HEK293T (cell line): ENCODE results near the gene TRPM2.

Experiments
- CTCF ChIA-PET: fragments of 350-600 bp; formaldehyde crosslinking; extraction: SDS; loops from one replicate; lab custom pipeline; 2021; ENCODE audit warnings: antibody characterized with exemption, inconsistent platforms; lab: Yijun Ruan, JAX
- POLR2A ChIA-PET: fragments of 350-600 bp; formaldehyde crosslinking; extraction: SDS; loops from one replicate; lab custom pipeline; 2020; ENCODE audit warnings: antibody characterized with exemption, inconsistent platforms; lab: Yijun Ruan, JAX
- DNase-seq: peaks from one replicate; pipeline ENCODE4 v3.0.0; 2012; ENCODE audit warnings: mixed read lengths; ENCODE audit errors: extremely low spot score
- ARNT ChIP-seq: fragments of 450-650 bp; IDR thresholded peaks from 2 replicates; pipeline ENCODE4 v1.6.1; 2017; ENCODE audit warnings: mild to moderate bottlenecking
- BHLHE40 ChIP-seq: fragments of 450-650 bp; IDR thresholded peaks from 2 replicates; pipeline ENCODE4 v1.6.1; 2016; ENCODE audit warnings: mild to moderate bottlenecking, moderate library complexity, borderline replicate concordance
- CTBP1 ChIP-seq: fragments of 450-650 bp; IDR thresholded peaks from 2 replicates; pipeline ENCODE4 v1.6.1; 2016; ENCODE audit warnings: borderline replicate concordance
- ELF4 ChIP-seq: fragments of 450-650 bp; IDR thresholded peaks from 2 replicates; pipeline ENCODE4 v1.6.1; 2017; ENCODE audit warnings: antibody characterized with exemption
- FOXA1 ChIP-seq: fragments of 450-650 bp; IDR thresholded peaks from 2 replicates; pipeline ENCODE4 v1.6.1; 2016; ENCODE audit warnings: mild to moderate bottlenecking
- FOXK2 ChIP-seq: fragments of 450-650 bp; IDR thresholded peaks from 2 replicates; pipeline ENCODE4 v1.6.1; 2016; ENCODE audit warnings: mild to moderate bottlenecking
- FOXM1 ChIP-seq: fragments of 450-650 bp; IDR thresholded peaks from 2 replicates; pipeline ENCODE4 v1.6.1; 2017; ENCODE audit warnings: mild to moderate bottlenecking, borderline replicate concordance
- HDGF ChIP-seq: fragments of 450-650 bp; IDR thresholded peaks from 2 replicates; pipeline ENCODE4 v1.6.1; 2017; ENCODE audit warnings: antibody characterized with exemption, borderline replicate concordance
- L3MBTL2 ChIP-seq: fragments of 450-650 bp; conservative IDR thresholded peaks from 2 replicates; pipeline ENCODE4 v1.6.1; 2016; ENCODE audit warnings: mild to moderate bottlenecking
- LEF1 ChIP-seq: fragments of 450-650 bp; IDR thresholded peaks from 2 replicates; pipeline ENCODE4 v1.6.1; 2017; ENCODE audit warnings: mild to moderate bottlenecking, borderline replicate concordance
- NFRKB ChIP-seq: fragments of 450-650 bp; IDR thresholded peaks from 2 replicates; pipeline ENCODE4 v1.6.1; 2016; ENCODE audit warnings: mild to moderate bottlenecking, moderate library complexity
- PKNOX1 ChIP-seq: fragments of 450-650 bp; IDR thresholded peaks from 2 replicates; pipeline ENCODE4 v1.6.1; 2016
- SP1 ChIP-seq: fragments of 450-650 bp; IDR thresholded peaks from 2 replicates; pipeline ENCODE4 v1.6.1; 2017
- SUZ12 ChIP-seq: fragments of 450-650 bp; IDR thresholded peaks from 2 replicates; pipeline ENCODE4 v1.6.1; 2016; ENCODE audit warnings: mild to moderate bottlenecking
- TARDBP ChIP-seq: fragments of 450-650 bp; IDR thresholded peaks from 2 replicates; pipeline ENCODE4 v1.6.1; 2016
- ZNF384 ChIP-seq: fragments of 450-650 bp; IDR thresholded peaks from 2 replicates; pipeline ENCODE4 v1.6.1; 2016

TRPM2 gene

GRCh38 chr21:44354775-44355771 is 1.7 kb downstream of the TRPM2 start:
- no peak for DNase-seq
- ChIA-PET POLR2A (no interaction called here), CTCF (no interaction called here)
- TF ChIP-seq ARNT (no peak), ZNF384 (no peak), FOXA1 (no peak), PKNOX1 (no peak), SP1 (no peak), FOXK2 (no peak), SUZ12 (no peak), NFRKB (no peak), FOXM1 (no peak), ELF4 (no peak), LEF1 (no peak)

GRCh38 chr21:44356160-44356559 is 2.7 kb downstream of the TRPM2 start:
- DNase-seq = no peak
- POLR2A ChIA-PET = no interaction called here
- TF ChIP-seq BHLHE40 (no peak), ELF4 (no peak), SP1 (no peak), ZNF384 (no peak), NFRKB (no peak)
- CTCF ChIA-PET = no interaction called here

GRCh38 chr21:44356636-44357035 is 3.2 kb downstream of the TRPM2 start:
- ChIA-PET POLR2A (no interaction called here), CTCF (no interaction called here)
- no peak for DNase-seq
- TF ChIP-seq LEF1 (no peak), PKNOX1 (no peak), BHLHE40 (no peak), FOXA1 (no peak), HDGF (no peak), NFRKB (no peak), FOXM1 (no peak)

- ChIA-PET POLR2A (no interaction called here), CTCF (no interaction called here)
- DNase-seq = no peak
- TF ChIP-seq FOXM1 (no peak), BHLHE40 (no peak), PKNOX1 (no peak), HDGF (no peak), NFRKB (no peak), ELF4 (no peak), CTBP1 (no peak), SUZ12 (no peak), FOXK2 (no peak), FOXA1 (no peak), SP1 (no peak)
Measured at GRCh38 chr21:44357064-44357837, 3.8 kb downstream of the TRPM2 start.

GRCh38 chr21:44359396-44359795 is 6.0 kb downstream of the TRPM2 start:
- CTCF ChIA-PET = no interaction called here
- DNase-seq = no peak
- POLR2A ChIA-PET = no interaction called here

More at GRCh38 chr21:44359396-44359795, 6.0 kb downstream of the TRPM2 start:
- TF ChIP-seq FOXM1 (no peak), LEF1 (no peak), ELF4 (no peak), NFRKB (no peak), BHLHE40 (no peak), CTBP1 (no peak), FOXK2 (no peak), SP1 (no peak), PKNOX1 (no peak), ZNF384 (no peak), L3MBTL2 (no peak), SUZ12 (no peak), TARDBP (no peak), FOXA1 (no peak)
